Heart right ventricle (tissue), 16 donors: ENCODE measurements around the gene PEX19. TPM values are rescaled to one million over a fixed set of nuclear protein-coding genes. Genes with fewer than 3 reads are reported as not detected.
A peak's percentile ranks its signal among the peaks of the same experiment; 100 is the strongest.

Experiments
- ATAC-seq, 8 donors: fragments of 200-7000 bp; cut with Tn5 transposase; one replicate each; pipeline ENCODE4 v1.9.1; 2020; ENCODE audit warnings: mild to moderate bottlenecking in 8 of 8, moderate library complexity in 8 of 8, moderate number of reproducible peaks in 1 of 8
- DNase-seq, 2 donors: peaks; one replicate each; pipeline ENCODE4 v3.0.0-alpha.2; 2020
- H3K27ac ChIP-seq, 10 donors: fragments of 200-600 bp; sonication (generic) in 2 of 10; one replicate each; pipeline versions ENCODE4 v1.5.0 to v1.8.0; 2020 to 2022; ENCODE audit warnings: mild to moderate bottlenecking in 3 of 10
- H3K27me3 ChIP-seq, 7 donors: fragments of 200-600 bp; one replicate each; pipeline ENCODE4 v1.8.0; 2021 to 2022; ENCODE audit warnings: mild to moderate bottlenecking in 2 of 7
- H3K36me3 ChIP-seq, 9 donors: fragments of 200-600 bp; sonication (generic) in 1 of 9; one replicate each; pipeline versions ENCODE4 v1.5.0 to v1.8.0; 2020 to 2022; ENCODE audit warnings: mild to moderate bottlenecking in 2 of 9
- H3K4me1 ChIP-seq, 9 donors: fragments of 200-600 bp; sonication (generic) in 1 of 9; one replicate each; pipeline versions ENCODE4 v1.5.0 to v1.8.0; 2020 to 2022; ENCODE audit warnings: mild to moderate bottlenecking in 4 of 9
- H3K4me3 ChIP-seq, 10 donors: fragments of 200-600 bp; sonication (generic) in 2 of 10; one replicate each; pipeline versions ENCODE4 v1.5.0 to v1.8.0; 2020 to 2022; ENCODE audit warnings: mild to moderate bottlenecking in 7 of 10, moderate library complexity in 2 of 10
- H3K9me3 ChIP-seq, 11 donors: fragments of 200-600 bp in 10 of 11; sonication (generic) in 2 of 11; one replicate each; pipeline versions ENCODE4 v1.5.0 to v1.8.0; 2013 to 2022; ENCODE audit warnings: mild to moderate bottlenecking in 2 of 11, control low read depth in 1 of 11, moderate library complexity in 1 of 11
- CTCF ChIP-seq, 9 donors: fragments of 200-600 bp; sonication (generic) in 2 of 9; IDR thresholded peaks; one replicate each; pipeline versions ENCODE4 v1.5.0 to v1.8.0; 2021 to 2022; ENCODE audit warnings: antibody characterized with exemption in 9 of 9, mild to moderate bottlenecking in 5 of 9, moderate library complexity in 1 of 9
- WGBS, 2 donors: extraction: QIAGEN DNeasy Blood & Tissue Kit; methylation state at CpG; one replicate each; pipeline ENCODE4 v1.1.7; 2013; ENCODE audit warnings: inconsistent platforms in 1 of 2; 5-methylcytosine and 5-hydroxymethylcytosine counted together
- intact Hi-C, 10 donors: fragments of 100-400 bp; cut with DNase I; formaldehyde crosslinking; loops; one replicate each; pipeline versions ENCODE4 v1.11.1 to v1.14.2; 2022
- polyA plus RNA-seq, 2 donors: library from polyadenylated mRNA; stranded (reverse); fragments of 200-250 nt; gene quantifications; one replicate each; pipeline ENCODE4 v1.2.3, GENCODE V29; 2013
- total RNA-seq, 10 donors: library from RNA; stranded (reverse); fragmentation: NEBNext Ultra II Directional in 3 of 10; extraction: Animal tissue kit (Norgen Biotek cat#: 25700) in 3 of 10; gene quantifications; one replicate each; pipeline versions ENCODE4 v1.2.1 to v1.2.4, GENCODE V29; 2021 to 2023
- donor health status: Arrhythmogenic right ventricular cardiomyopathy.
- donor health status: ischemic (EF 13 %, LVEDD 7.1; RV severe dilation, severe dysfunction).
- donor health status: healthy with polysubstance abuse.
- donor health status: DM: no; HTN: yes; CAD: no.
- donor health status: DM: no; HTN: no; CAD: no.
- donor health status: ischemic (EF 25% LVEDD 6.9; RV normal size, moderate dysfunction).
- donor health status: ischemic (EF 25% LVEDD 5.7; RV mildly dilated, moderate dysfunction).
- donor health status: healthy.
- donor health status: DM: yes; HTN: yes; CAD: no.
- donor health status: Ischemic cardiomyopathy.
- donor health status: ischemic (EF 35%, LVEDD 5.7; RV mildly dilated, moderate dysfunction).
- donor health status: nonischemic (EF 11% LVEDD 7.7; RV severe dilation, severe dysfunction).
- donor health status: DM: yes; HTN: yes; CAD: no.
- donor health status: PGD.
- donor health status: ischemic (EF 29% LVEDD 5.4; RV normal size, mild dysfunction).
- donor health status: nonischemic (EF 23%, LVEDD 6.1; RV moderate dilation, normal function).

Gene PEX19
- total and polyA plus RNA-seq, 12 donors = 11.9 to 100 (median 91.7) TPM

- peaks cover 0 to 65% (median 59%) of the 10 kb centered on the region in 9 donors for H3K4me1 ChIP-seq
- WGBS, 2 donors = 25 to 36% methylated on average over 6 of the region's 6 CpGs
- no peaks in the 10 kb centered on the region for H3K9me3 ChIP-seq
- TF ChIP-seq CTCF (IDR thresholded peaks at IDR 0.05) = no peak
- no peaks in the 10 kb centered on the region for H3K27me3 ChIP-seq
- intact Hi-C loops = loop anchor here in 1 of 10 donors (5.0 kb wide), 1 partner anchor 53 kb away; the partner anchor contains the start of gene PEA15
- no peak for ATAC-seq
- peaks cover 0 to 14% (median 0%) of the 10 kb centered on the region in 9 donors for H3K36me3 ChIP-seq
- peak overlapping the region; percentile 65 to 100 (median 78) for H3K4me3 ChIP-seq
- peak overlapping the region in 9 of 10 donors; percentile 92 to 99 (median 97) for H3K27ac ChIP-seq
- DNase-seq = peak in 1 of 2 donors; percentile 21
Measured at GRCh38 chr1:160260406-160261382, 24.2 kb downstream of the PEX19 start.

- WGBS, 2 donors = 96% methylated on average over 7 of the region's 7 CpGs
- peaks cover 0 to 75% (median 59%) of the 10 kb centered on the region in 9 donors for H3K4me1 ChIP-seq
- no peak for TF ChIP-seq CTCF (IDR thresholded peaks at IDR 0.05)
- peak overlapping the region in 2 of 10 donors; percentile 6 to 96 for H3K27ac ChIP-seq
- intact Hi-C loops = loop anchor here in 2 of 10 donors (5.0 to 10.0 kb wide), 3 partner anchors 63 to 163 kb away; partner anchors contain the start of genes CASQ1 (in 1 of the 2) and IGSF8 (in 1 of the 2)
- no peak for DNase-seq
- ATAC-seq = no peak
- H3K4me3 ChIP-seq = no peak overlapping the region
- H3K36me3 ChIP-seq = peaks cover 0 to 36% (median 0%) of the 10 kb centered on the region in 9 donors
- H3K27me3 ChIP-seq = no peaks in the 10 kb centered on the region
- H3K9me3 ChIP-seq = no peaks in the 10 kb centered on the region
Measured at GRCh38 chr1:160258177-160258798, 26.6 kb downstream of the PEX19 start.

GRCh38 chr1:160257411-160258015, 27.4 kb downstream of the PEX19 start:
- 95 to 96% methylated on average over 6 of the region's 6 CpGs for WGBS, 2 donors
- TF ChIP-seq CTCF (IDR thresholded peaks at IDR 0.05) = no peak
- H3K27ac ChIP-seq = peak overlapping the region in 4 of 10 donors; percentile 3 to 54 (median 48)

More at GRCh38 chr1:160257411-160258015, 27.4 kb downstream of the PEX19 start:
- Histone ChIP-seq H3K4me3 (no peak overlapping the region), H3K4me1 (peaks cover 0 to 70% (median 53%) of the 10 kb centered on the region in 9 donors), H3K36me3 (peaks cover 0 to 44% (median 0%) of the 10 kb centered on the region in 9 donors), H3K9me3 (no peaks in the 10 kb centered on the region), H3K27me3 (no peaks in the 10 kb centered on the region)
- ATAC-seq (no peak), DNase-seq (no peak)
- intact Hi-C loops = loop anchor here in 2 of 10 donors (5.0 to 10.0 kb wide), 3 partner anchors 63 to 163 kb away; partner anchors contain the start of genes CASQ1 (in 1 of the 2) and IGSF8 (in 1 of the 2)
